Activated CD4-positive, alpha-beta T cell treated with anti-CD3 and anti-CD28 coated beads, Interleukin-2, amount 10 ng/mL, durations not matched to agents 7 days and 5 days (primary cell): ENCODE measurements around the gene DYDC2. TPM values are rescaled to one million over a fixed set of nuclear protein-coding genes. Genes with fewer than 3 reads are reported as not detected.
"Not testable (repeated sequence)": the region's sequence is repeated elsewhere in the genome, so short reads cannot be mapped to it uniquely, and the experiment has no call there.

Experiments
- CTCF ChIA-PET: fragments of 350-600 bp; sonication (Branson Sonifier 250); formaldehyde crosslinking; loops from one replicate; lab custom pipeline; 2021; ENCODE audit warnings: antibody characterized with exemption; lab: Charles Lee
- POLR2A ChIA-PET: fragments of 350-600 bp; sonication (Branson Sonifier 250); formaldehyde crosslinking; loops from one replicate; lab custom pipeline; 2021; ENCODE audit warnings: antibody characterized with exemption; lab: Charles Lee
- DNase-seq: peaks from one replicate; pipeline ENCODE4 v3.0.0-alpha.2; 2020
- H3K27ac Mint-ChIP-seq: one replicate; pipeline ENCODE4 v1.8.0; 2021; ENCODE audit warnings: mild to moderate bottlenecking, moderate library complexity, mixed read lengths
- H3K27me3 Mint-ChIP-seq: one replicate; pipeline ENCODE4 v1.8.0; 2021; ENCODE audit warnings: mixed read lengths
- H3K36me3 Mint-ChIP-seq: one replicate; pipeline ENCODE4 v1.8.0; 2021; ENCODE audit warnings: low read depth, mixed read lengths
- H3K4me1 Mint-ChIP-seq: one replicate; pipeline ENCODE4 v1.8.0; 2021; ENCODE audit warnings: mixed read lengths
- H3K4me3 Mint-ChIP-seq: one replicate; pipeline ENCODE4 v1.8.0; 2021; ENCODE audit warnings: mild to moderate bottlenecking, moderate library complexity, mixed read lengths
- H3K9me3 Mint-ChIP-seq: one replicate; pipeline ENCODE4 v1.8.0; 2021; ENCODE audit warnings: mixed read lengths
- total RNA-seq, 2 experiments: library from RNA; stranded (reverse); gene quantifications; one replicate each; pipeline ENCODE4 v1.2.3, GENCODE V29; 2021

DYDC2 gene
- total RNA-seq, 2 experiments from 2014 or later, result not detected

- H3K27ac Mint-ChIP-seq, result no peak overlapping the region
- POLR2A ChIA-PET, result no interaction called here
These were observed 52.5 kb downstream of the DYDC2 start for GRCh38 chr10:80409121-80409520.

GRCh38 chr10:80410122-80410521, 53.5 kb downstream of the DYDC2 start:
- ChIA-PET POLR2A (no interaction called here), CTCF (interaction anchor here (1.3 to 2.2 kb wide), 4 partner anchors 8 to 187 kb away, joined by 3 to 5 read pairs (median 4); no protein-coding TSS in a partner anchor)
- Mint-ChIP-seq H3K4me3 (no peak overlapping the region), H3K9me3 (no peaks in the 10 kb centered on the region), H3K4me1 (peaks cover 24% of the 10 kb centered on the region), H3K36me3 (no peaks in the 10 kb centered on the region), H3K27ac (no peak overlapping the region), H3K27me3 (peaks cover 7% of the 10 kb centered on the region)
- DNase-seq, result no peak

More at GRCh38 chr10:80409121-80409520, 52.5 kb downstream of the DYDC2 start:
- CTCF ChIA-PET, result interaction anchor here (1.7 to 1.8 kb wide), 2 partner anchors 11 to 31 kb away, joined by 4 to 5 read pairs; no protein-coding TSS in a partner anchor
- Mint-ChIP-seq H3K4me3 (peak overlapping the region; percentile 76), H3K27me3 (peaks cover 7% of the 10 kb centered on the region), H3K4me1 (peaks cover 24% of the 10 kb centered on the region), H3K36me3 (no peaks in the 10 kb centered on the region), H3K9me3 (no peaks in the 10 kb centered on the region)
- DNase-seq, result no peak

- DNase-seq, result no peak
- ChIA-PET CTCF (interaction anchor here (0.5 to 2.2 kb wide), 8 partner anchors 8 to 188 kb away, joined by 3 to 7 read pairs (median 4); no protein-coding TSS in a partner anchor), POLR2A (no interaction called here)
- no peaks in the 10 kb centered on the region for H3K9me3 Mint-ChIP-seq
- H3K4me3 Mint-ChIP-seq, result no peak overlapping the region
- no peak overlapping the region for H3K27ac Mint-ChIP-seq
- no peaks in the 10 kb centered on the region for H3K36me3 Mint-ChIP-seq
- peaks cover 24% of the 10 kb centered on the region for H3K4me1 Mint-ChIP-seq
- peaks cover 7% of the 10 kb centered on the region for H3K27me3 Mint-ChIP-seq
These were observed 54.1 kb downstream of the DYDC2 start for GRCh38 chr10:80410578-80411145.

GRCh38 chr10:80411267-80411668, 54.7 kb downstream of the DYDC2 start:
- POLR2A ChIA-PET, result no interaction called here
- Mint-ChIP-seq H3K9me3 (no peaks in the 10 kb centered on the region), H3K27me3 (peaks cover 7% of the 10 kb centered on the region), H3K4me3 (no peak overlapping the region), H3K4me1 (peaks cover 24% of the 10 kb centered on the region), H3K27ac (no peak overlapping the region), H3K36me3 (no peaks in the 10 kb centered on the region)
- DNase-seq, result no peak
- CTCF ChIA-PET, result interaction anchor here (0.5 to 2.2 kb wide), 8 partner anchors 9 to 189 kb away, joined by 3 to 7 read pairs (median 3); no protein-coding TSS in a partner anchor

- H3K27ac Mint-ChIP-seq, result no peak overlapping the region
- no peak for DNase-seq
- H3K9me3 Mint-ChIP-seq, result no peaks in the 10 kb centered on the region
- H3K4me1 Mint-ChIP-seq, result peaks cover 24% of the 10 kb centered on the region
- H3K36me3 Mint-ChIP-seq, result no peaks in the 10 kb centered on the region
- H3K27me3 Mint-ChIP-seq, result peaks cover 7% of the 10 kb centered on the region
- CTCF ChIA-PET, result interaction anchor here (0.8 to 2.2 kb wide), 6 partner anchors 8 to 189 kb away, joined by 3 to 7 read pairs (median 3); no protein-coding TSS in a partner anchor
- POLR2A ChIA-PET, result no interaction called here
- H3K4me3 Mint-ChIP-seq, result no peak overlapping the region
These were observed 55.2 kb downstream of the DYDC2 start for GRCh38 chr10:80411681-80412220.

- Mint-ChIP-seq H3K27me3 (peaks cover 5% of the 10 kb centered on the region), H3K9me3 (no peaks in the 10 kb centered on the region), H3K36me3 (no peaks in the 10 kb centered on the region), H3K27ac (no peak overlapping the region), H3K4me3 (no peak overlapping the region), H3K4me1 (peaks cover 22% of the 10 kb centered on the region)
- ChIA-PET POLR2A (no interaction called here), CTCF (interaction anchor here (1.6 to 1.9 kb wide), 3 partner anchors 9 to 93 kb away, joined by 3 to 7 read pairs (median 5); no protein-coding TSS in a partner anchor)
- DNase-seq, result no peak
These were observed 55.9 kb downstream of the DYDC2 start for GRCh38 chr10:80412486-80412885.

GRCh38 chr10:80413271-80413996, 56.9 kb downstream of the DYDC2 start:
- DNase-seq, result no peak
- ChIA-PET POLR2A (no interaction called here), CTCF (interaction anchor here (1.4 to 1.9 kb wide), 2 partner anchors 46 to 92 kb away, joined by 3 to 5 read pairs; no protein-coding TSS in a partner anchor)
- H3K4me1 Mint-ChIP-seq, result peaks cover 17% of the 10 kb centered on the region
- H3K9me3 Mint-ChIP-seq, result no peaks in the 10 kb centered on the region
- H3K27me3 Mint-ChIP-seq, result no peaks in the 10 kb centered on the region
- H3K36me3 Mint-ChIP-seq, result no peaks in the 10 kb centered on the region
- no peak overlapping the region for H3K27ac Mint-ChIP-seq
- H3K4me3 Mint-ChIP-seq, result no peak overlapping the region

GRCh38 chr10:80414142-80414895, 57.7 kb downstream of the DYDC2 start:
- CTCF ChIA-PET, result interaction anchor here (1.4 to 1.9 kb wide), 2 partner anchors 45 to 91 kb away, joined by 3 to 5 read pairs; no protein-coding TSS in a partner anchor
- Mint-ChIP-seq H3K4me3 (no peak overlapping the region), H3K27ac (no peak overlapping the region), H3K27me3 (no peaks in the 10 kb centered on the region), H3K4me1 (peaks cover 15% of the 10 kb centered on the region), H3K36me3 (no peaks in the 10 kb centered on the region), H3K9me3 (no peaks in the 10 kb centered on the region)
- DNase-seq, result no peak
- POLR2A ChIA-PET, result no interaction called here

- no peak for DNase-seq
- ChIA-PET POLR2A (no interaction called here), CTCF (interaction anchor here (1.4 kb wide), 1 partner anchor 89 kb away, joined by 3 read pairs; no protein-coding TSS in a partner anchor)
- H3K27ac Mint-ChIP-seq, result no peak overlapping the region
- no peaks in the 10 kb centered on the region for H3K36me3 Mint-ChIP-seq
- H3K4me1 Mint-ChIP-seq, result peaks cover 14% of the 10 kb centered on the region
- H3K9me3 Mint-ChIP-seq, result no peaks in the 10 kb centered on the region
- H3K27me3 Mint-ChIP-seq, result no peaks in the 10 kb centered on the region
- H3K4me3 Mint-ChIP-seq, result no peak overlapping the region
These were observed 59.3 kb downstream of the DYDC2 start for GRCh38 chr10:80415734-80416478.

- DNase-seq, result no peak
- H3K36me3 Mint-ChIP-seq, result no peaks in the 10 kb centered on the region
- ChIA-PET CTCF (interaction anchor here (1.4 kb wide), 1 partner anchor 89 kb away, joined by 3 read pairs; no protein-coding TSS in a partner anchor), POLR2A (no interaction called here)
- no peaks in the 10 kb centered on the region for H3K27me3 Mint-ChIP-seq
- H3K4me1 Mint-ChIP-seq, result peaks cover 14% of the 10 kb centered on the region
- H3K9me3 Mint-ChIP-seq, result no peaks in the 10 kb centered on the region
- no peak overlapping the region for H3K27ac Mint-ChIP-seq
- no peak overlapping the region for H3K4me3 Mint-ChIP-seq
These were observed 60.0 kb downstream of the DYDC2 start for GRCh38 chr10:80416479-80417098.

- H3K9me3 Mint-ChIP-seq, H3K36me3 Mint-ChIP-seq, H3K27ac Mint-ChIP-seq, H3K4me3 Mint-ChIP-seq, DNase-seq, H3K27me3 Mint-ChIP-seq, POLR2A ChIA-PET: not testable (repeated sequence)
- CTCF ChIA-PET, result interaction anchor here (0.6 to 0.7 kb wide), 2 partner anchors 13 to 56 kb away, joined by 3 to 4 read pairs; no protein-coding TSS in a partner anchor
- peaks cover 14% of the 10 kb centered on the region for H3K4me1 Mint-ChIP-seq
These were observed 60.7 kb downstream of the DYDC2 start for GRCh38 chr10:80417256-80417655.
